K562 (cell line): ENCODE results near the gene YPEL2. TPM values are rescaled to one million over a fixed set of nuclear protein-coding genes. Genes with fewer than 3 reads are reported as not detected.
A peak's percentile ranks its signal among the peaks of the same experiment; 100 is the strongest.
"Not testable (repeated sequence)": the region's sequence is repeated elsewhere in the genome, so short reads cannot be mapped to it uniquely, and the experiment has no call there.

ENCODE experiments used
- DIDO1 ChIP-seq: fragments of 450-650 bp; IDR thresholded peaks from 2 replicates; pipeline ENCODE4 v1.6.1; 2016; ENCODE audit warnings: low read depth, missing biosample characterization, missing genetic modification characterization
- ETV1 ChIP-seq: fragments of 450-650 bp; conservative IDR thresholded peaks from 2 replicates; pipeline ENCODE4 v1.6.1; 2016; ENCODE audit warnings: missing genetic modification characterization, control low read depth, low read depth, missing compliant biosample characterization
- ETV5 ChIP-seq: sonication (generic); formaldehyde crosslinking; IDR thresholded peaks from 2 replicates; pipeline ENCODE4 v1.4.0; 2020; ENCODE audit warnings: low read depth, mild to moderate bottlenecking, missing genetic modification reagents
- ETV6 ChIP-seq, 3 experiments: fragments of 150-350 bp in 1 of 3; sonication (generic) in 1 of 3; formaldehyde crosslinking in 1 of 3; IDR thresholded peaks; 2 replicates each; pipeline versions ENCODE4 v1.6.1 to v1.8.0; 2014 to 2022; ENCODE audit warnings: borderline replicate concordance in 2 of 3, low read depth in 2 of 3, antibody characterized with exemption in 1 of 3, low read length in 1 of 3, mild to moderate bottlenecking in 1 of 3, missing genetic modification reagents in 1 of 3
- GMEB1 ChIP-seq: fragments of 250-450 bp; sonication (Bioruptor Pico); IDR thresholded peaks from 2 replicates; pipeline ENCODE4 v1.4.0; 2020; ENCODE audit warnings: mild to moderate bottlenecking
- RAD51 ChIP-seq: fragments of 450-650 bp; IDR thresholded peaks from 2 replicates; pipeline ENCODE4 v1.7.1; 2016; ENCODE audit warnings: low read depth, mild to moderate bottlenecking, borderline replicate concordance
- SMAD4 ChIP-seq: fragments of 250-450 bp; sonication (Bioruptor Pico); conservative IDR thresholded peaks from 2 replicates; pipeline ENCODE4 v1.8.0; 2021; ENCODE audit warnings: inconsistent platforms, mild to moderate bottlenecking, moderate library complexity
- TCF3 ChIP-seq: sonication (generic); formaldehyde crosslinking; IDR thresholded peaks from 2 replicates; pipeline ENCODE4 v1.4.0; 2020; ENCODE audit warnings: mild to moderate bottlenecking, missing genetic modification reagents
- polyA plus RNA-seq, 8 experiments: library from polyadenylated mRNA; depleted of rRNA in 4 of 8; stranded (reverse) in 5 of 8; unstranded in 3 of 8; fragments of >200 nt; fragmentation: Nextera tagmentation in 2 of 8; fragmentation: Illumina TruSeq in 1 of 8; extraction: Ambion mirVana in 2 of 8; extraction: Trizol in 1 of 8; gene quantifications; 2 replicates each; pipeline versions ENCODE4 v1.2.1 to v1.2.3, GENCODE V29; 2011 to 2014; ENCODE audit warnings: inconsistent platforms in 1 of 8, missing spikeins in 1 of 8
- total RNA-seq, 7 experiments: library from RNA; depleted of rRNA in 6 of 7; stranded (reverse); fragments of >200 nt in 6 of 7; fragmentation: Illumina TruSeq in 2 of 7; extraction: Trizol in 2 of 7; gene quantifications; 2 replicates each; pipeline versions ENCODE4 v1.2.1 to v1.2.3, GENCODE V29; 2011 to 2021; ENCODE audit warnings: low replicate concordance in 1 of 7
- TF ChIP-seq, protein P1 (sequence below), 3 experiments: fragments of 200-800 bp in 1 of 3; fragments of 250-450 bp in 1 of 3; fragments of 450-650 bp in 1 of 3; sonication (Bioruptor Pico) in 1 of 3; sonication (Bioruptor generic) in 1 of 3; formaldehyde crosslinking in 1 of 3; IDR thresholded peaks; 2 replicates each; pipeline versions ENCODE4 v1.6.1 to v1.8.0; 2016 to 2022; ENCODE audit warnings: mild to moderate bottlenecking in 2 of 3, missing genetic modification characterization in 2 of 3, missing compliant biosample characterization in 1 of 3, moderate library complexity in 1 of 3
- TF ChIP-seq, protein P2 (sequence below): fragments of 250-450 bp; sonication (Bioruptor Pico); IDR thresholded peaks from 2 replicates; pipeline ENCODE4 v1.8.0; 2021; ENCODE audit warnings: moderate library complexity, mild to moderate bottlenecking, inconsistent platforms
- TF ChIP-seq, protein P3 (sequence below), 2 experiments: IDR thresholded peaks; 2 replicates each; pipeline ENCODE4 v1.6.1; 2011; ENCODE audit warnings: borderline replicate concordance in 1 of 2, control low read depth in 1 of 2, low read depth in 1 of 2, low read length in 1 of 2, mild to moderate bottlenecking in 1 of 2, mixed read lengths in 1 of 2, moderate library complexity in 1 of 2; ENCODE audit not compliant: insufficient read depth in 1 of 2, insufficient read length in 1 of 2, poor library complexity in 1 of 2, severe bottlenecking in 1 of 2; ENCODE audit errors: extremely low read depth in 1 of 2

Gene YPEL2
- total and polyA plus RNA-seq, 9 of the 15 experiments (the other 6 are each of a cell fraction or from before 2014, with no cell fraction given), result 0.11 to 2.4 (median 0.47) TPM

DNA sequence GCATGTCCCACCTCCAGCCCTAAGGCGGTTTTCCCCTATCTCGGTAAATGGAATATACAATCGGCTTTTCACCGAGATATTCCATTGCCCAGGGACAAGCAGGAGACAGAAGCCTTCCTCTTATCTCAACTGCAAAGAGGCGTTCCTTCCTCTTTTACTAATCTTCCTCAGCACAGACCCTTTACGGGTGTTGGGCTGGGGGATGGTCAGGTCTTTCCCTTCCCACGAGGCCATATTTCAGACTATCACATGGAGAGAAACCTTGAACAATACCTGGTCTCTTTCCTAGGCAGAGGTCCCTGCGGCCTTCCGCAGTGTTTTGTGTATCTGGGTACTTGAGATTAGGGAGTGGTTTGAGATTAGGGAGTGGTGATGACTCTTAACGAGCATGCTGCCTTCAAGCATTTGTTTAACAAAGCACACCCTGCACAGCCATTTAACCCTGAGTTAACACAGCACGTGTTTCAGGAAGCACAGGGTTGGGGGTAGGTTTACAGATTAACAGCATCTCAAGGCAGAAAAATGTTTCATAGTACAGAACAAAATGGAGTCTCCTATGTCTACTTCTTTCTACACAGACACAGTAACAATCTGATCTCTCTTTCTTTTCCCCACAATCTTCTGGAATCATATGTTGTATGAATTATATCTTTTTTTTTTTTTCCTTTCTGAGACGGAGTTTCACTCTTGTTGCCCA lies 41.0 kb upstream of the YPEL2 start (continued):
- TF ChIP-seq GMEB1 (CRISPR knock-in tag) (peak; percentile 39; the same call in 1 of the 2 replicates), RAD51 (peak; percentile 64; the same call in 1 of the 2 replicates), ETV1 (tag) (peak; percentile 42), ETV6 (IDR thresholded peaks at IDR 0.05; ENCODE audit: borderline replicate concordance in 1 of 2, low read depth in 2 of 2, low read length in 1 of 2) (peak in 1 of 2 experiments; percentile 74; a peak in 1 of 4 replicates), ETV5 (CRISPR knock-in tag) (peak; percentile 89), TCF3 (peak; percentile 99), DIDO1 (peak; percentile 55; the same call in 1 of the 2 replicates), SMAD4 (CRISPR knock-in tag) (peak; percentile 95)
- TF ChIP-seq ETV6 (CRISPR knock-in tag; IDR thresholded peaks at IDR 0.05; ENCODE audit: borderline replicate concordance), result not testable (repeated sequence)
- TF ChIP-seq, protein P1, sequence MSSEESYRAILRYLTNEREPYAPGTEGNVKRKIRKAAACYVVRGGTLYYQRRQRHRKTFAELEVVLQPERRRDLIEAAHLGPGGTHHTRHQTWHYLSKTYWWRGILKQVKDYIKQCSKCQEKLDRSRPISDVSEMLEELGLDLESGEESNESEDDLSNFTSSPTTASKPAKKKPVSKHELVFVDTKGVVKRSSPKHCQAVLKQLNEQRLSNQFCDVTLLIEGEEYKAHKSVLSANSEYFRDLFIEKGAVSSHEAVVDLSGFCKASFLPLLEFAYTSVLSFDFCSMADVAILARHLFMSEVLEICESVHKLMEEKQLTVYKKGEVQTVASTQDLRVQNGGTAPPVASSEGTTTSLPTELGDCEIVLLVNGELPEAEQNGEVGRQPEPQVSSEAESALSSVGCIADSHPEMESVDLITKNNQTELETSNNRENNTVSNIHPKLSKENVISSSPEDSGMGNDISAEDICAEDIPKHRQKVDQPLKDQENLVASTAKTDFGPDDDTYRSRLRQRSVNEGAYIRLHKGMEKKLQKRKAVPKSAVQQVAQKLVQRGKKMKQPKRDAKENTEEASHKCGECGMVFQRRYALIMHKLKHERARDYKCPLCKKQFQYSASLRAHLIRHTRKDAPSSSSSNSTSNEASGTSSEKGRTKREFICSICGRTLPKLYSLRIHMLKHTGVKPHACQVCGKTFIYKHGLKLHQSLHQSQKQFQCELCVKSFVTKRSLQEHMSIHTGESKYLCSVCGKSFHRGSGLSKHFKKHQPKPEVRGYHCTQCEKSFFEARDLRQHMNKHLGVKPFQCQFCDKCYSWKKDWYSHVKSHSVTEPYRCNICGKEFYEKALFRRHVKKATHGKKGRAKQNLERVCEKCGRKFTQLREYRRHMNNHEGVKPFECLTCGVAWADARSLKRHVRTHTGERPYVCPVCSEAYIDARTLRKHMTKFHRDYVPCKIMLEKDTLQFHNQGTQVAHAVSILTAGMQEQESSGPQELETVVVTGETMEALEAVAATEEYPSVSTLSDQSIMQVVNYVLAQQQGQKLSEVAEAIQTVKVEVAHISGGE (CRISPR knock-in tag; IDR thresholded peaks at IDR 0.05), result peak in 1 of 3 experiments; percentile 82; a peak in 2 of 6 replicates
- TF ChIP-seq, protein P2, sequence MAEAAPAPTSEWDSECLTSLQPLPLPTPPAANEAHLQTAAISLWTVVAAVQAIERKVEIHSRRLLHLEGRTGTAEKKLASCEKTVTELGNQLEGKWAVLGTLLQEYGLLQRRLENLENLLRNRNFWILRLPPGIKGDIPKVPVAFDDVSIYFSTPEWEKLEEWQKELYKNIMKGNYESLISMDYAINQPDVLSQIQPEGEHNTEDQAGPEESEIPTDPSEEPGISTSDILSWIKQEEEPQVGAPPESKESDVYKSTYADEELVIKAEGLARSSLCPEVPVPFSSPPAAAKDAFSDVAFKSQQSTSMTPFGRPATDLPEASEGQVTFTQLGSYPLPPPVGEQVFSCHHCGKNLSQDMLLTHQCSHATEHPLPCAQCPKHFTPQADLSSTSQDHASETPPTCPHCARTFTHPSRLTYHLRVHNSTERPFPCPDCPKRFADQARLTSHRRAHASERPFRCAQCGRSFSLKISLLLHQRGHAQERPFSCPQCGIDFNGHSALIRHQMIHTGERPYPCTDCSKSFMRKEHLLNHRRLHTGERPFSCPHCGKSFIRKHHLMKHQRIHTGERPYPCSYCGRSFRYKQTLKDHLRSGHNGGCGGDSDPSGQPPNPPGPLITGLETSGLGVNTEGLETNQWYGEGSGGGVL, result 0 out of 2 replicates have a peak, but pooled peaks have one; percentile 34
- TF ChIP-seq, protein P3, sequence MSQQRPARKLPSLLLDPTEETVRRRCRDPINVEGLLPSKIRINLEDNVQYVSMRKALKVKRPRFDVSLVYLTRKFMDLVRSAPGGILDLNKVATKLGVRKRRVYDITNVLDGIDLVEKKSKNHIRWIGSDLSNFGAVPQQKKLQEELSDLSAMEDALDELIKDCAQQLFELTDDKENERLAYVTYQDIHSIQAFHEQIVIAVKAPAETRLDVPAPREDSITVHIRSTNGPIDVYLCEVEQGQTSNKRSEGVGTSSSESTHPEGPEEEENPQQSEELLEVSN (IDR thresholded peaks at IDR 0.05; ENCODE audit: borderline replicate concordance in 1 of 2, extremely low read depth in 1 of 2, insufficient read depth in 1 of 2, insufficient read length in 1 of 2, low read depth in 1 of 2, low read length in 1 of 2, poor library complexity in 1 of 2, severe bottlenecking in 1 of 2), result peak; percentile 40 to 53
